ENCODE data around the gene PRKAR1B.

PRKAR1B gene

GRCh38 chr7:513521-514166 lies 213.4 kb downstream of the PRKAR1B start:
- Histone ChIP-seq H3K9ac (ENCODE audit: low read length) (no peak overlapping the region), H3K4me1 (ENCODE audit: insufficient read depth, low read length, severe bottlenecking) (no peaks in the 10 kb centered on the region), H3F3A (ENCODE audit: insufficient read depth, low read length) (no peaks in the 10 kb centered on the region), H2AFZ (ENCODE audit: low read length) (no peak overlapping the region), H4K20me1 (ENCODE audit: insufficient read depth, low read length) (no peaks in the 10 kb centered on the region), H3K9me3 (ENCODE audit: low read length) (no peaks in the 10 kb centered on the region), H3K9me2 (ENCODE audit: low read depth, low read length) (no peaks in the 10 kb centered on the region), H3K4me2 (ENCODE audit: low read length) (no peak overlapping the region), H3K4me3 (ENCODE audit: low read depth, low read length, poor library complexity, severe bottlenecking) (no peak overlapping the region), H3K27me3 (ENCODE audit: insufficient read depth, low read length) (no peaks in the 10 kb centered on the region), H3K27ac (ENCODE audit: low read depth, low read length, poor library complexity, severe bottlenecking) (no peak overlapping the region), H3K36me3 (ENCODE audit: insufficient read depth, low read length) (no peaks in the 10 kb centered on the region), H3K79me2 (ENCODE audit: insufficient read depth, low read length) (no peaks in the 10 kb centered on the region)
- TF ChIP-seq CTCF (IDR thresholded peaks at IDR 0.05; ENCODE audit: low read length) = no peak

- no peak overlapping the region for H3K27ac ChIP-seq (ENCODE audit: low read depth, low read length, poor library complexity, severe bottlenecking)
- H3K9me3 ChIP-seq (ENCODE audit: low read length) = no peaks in the 10 kb centered on the region
- no peak overlapping the region for H3K4me2 ChIP-seq (ENCODE audit: low read length)
- H3K27me3 ChIP-seq (ENCODE audit: insufficient read depth, low read length) = no peaks in the 10 kb centered on the region
- H3K4me3 ChIP-seq (ENCODE audit: low read depth, low read length, poor library complexity, severe bottlenecking) = no peak overlapping the region
- H3K9ac ChIP-seq (ENCODE audit: low read length) = no peak overlapping the region
- no peak overlapping the region for H2AFZ ChIP-seq (ENCODE audit: low read length)
- no peaks in the 10 kb centered on the region for H4K20me1 ChIP-seq (ENCODE audit: insufficient read depth, low read length)
- no peaks in the 10 kb centered on the region for H3K36me3 ChIP-seq (ENCODE audit: insufficient read depth, low read length)
- no peaks in the 10 kb centered on the region for H3K9me2 ChIP-seq (ENCODE audit: low read depth, low read length)
- TF ChIP-seq CTCF (IDR thresholded peaks at IDR 0.05; ENCODE audit: low read length) (no peak), EZH2 (IDR thresholded peaks at IDR 0.05; ENCODE audit: borderline replicate concordance, low read length) (no peak)
- no peaks in the 10 kb centered on the region for H3F3A ChIP-seq (ENCODE audit: insufficient read depth, low read length)
- no peaks in the 10 kb centered on the region for H3K79me2 ChIP-seq (ENCODE audit: insufficient read depth, low read length)
- H3K4me1 ChIP-seq (ENCODE audit: insufficient read depth, low read length, severe bottlenecking) = no peaks in the 10 kb centered on the region
Observed at GRCh38 chr7:512541-513311, 214.4 kb downstream of the PRKAR1B start.

GRCh38 chr7:512146-512510 lies 215.0 kb downstream of the PRKAR1B start:
- no peak overlapping the region for H3K9ac ChIP-seq (ENCODE audit: low read length)
- H3K27ac ChIP-seq (ENCODE audit: low read depth, low read length, poor library complexity, severe bottlenecking) = no peak overlapping the region
- no peak for TF ChIP-seq CTCF (IDR thresholded peaks at IDR 0.05; ENCODE audit: low read length)
- no peak for TF ChIP-seq EZH2 (IDR thresholded peaks at IDR 0.05; ENCODE audit: borderline replicate concordance, low read length)
- no peaks in the 10 kb centered on the region for H3F3A ChIP-seq (ENCODE audit: insufficient read depth, low read length)
- no peak overlapping the region for H2AFZ ChIP-seq (ENCODE audit: low read length)
- H3K9me2 ChIP-seq (ENCODE audit: low read depth, low read length) = no peaks in the 10 kb centered on the region
- H3K4me1 ChIP-seq (ENCODE audit: insufficient read depth, low read length, severe bottlenecking) = no peaks in the 10 kb centered on the region
- no peak overlapping the region for H3K4me2 ChIP-seq (ENCODE audit: low read length)
- H3K27me3 ChIP-seq (ENCODE audit: insufficient read depth, low read length) = no peaks in the 10 kb centered on the region; the same call in 1 of the 2 replicates
- no peaks in the 10 kb centered on the region for H3K36me3 ChIP-seq (ENCODE audit: insufficient read depth, low read length)
- H3K9me3 ChIP-seq (ENCODE audit: low read length) = no peaks in the 10 kb centered on the region
- H3K4me3 ChIP-seq (ENCODE audit: low read depth, low read length, poor library complexity, severe bottlenecking) = no peak overlapping the region
- no peaks in the 10 kb centered on the region for H3K79me2 ChIP-seq (ENCODE audit: insufficient read depth, low read length)
- no peaks in the 10 kb centered on the region for H4K20me1 ChIP-seq (ENCODE audit: insufficient read depth, low read length)

Data from OCI-LY1 (cell line).